DND-41 (cell line): ENCODE results near the gene ARID2.

Source experiments
- CTCF ChIP-seq: IDR thresholded peaks from 2 replicates; pipeline ENCODE4 v1.5.1; 2012; ENCODE audit warnings: borderline replicate concordance, low read length, moderate library complexity, mild to moderate bottlenecking; ENCODE audit not compliant: poor library complexity, severe bottlenecking; ENCODE audit errors: extremely low read depth
- EZH2 ChIP-seq: IDR thresholded peaks from 3 replicates; pipeline ENCODE4 v1.6.1; 2012; ENCODE audit warnings: borderline replicate concordance, low read depth, mild to moderate bottlenecking, moderate library complexity, low read length, inconsistent platforms; ENCODE audit not compliant: severe bottlenecking

DNA sequence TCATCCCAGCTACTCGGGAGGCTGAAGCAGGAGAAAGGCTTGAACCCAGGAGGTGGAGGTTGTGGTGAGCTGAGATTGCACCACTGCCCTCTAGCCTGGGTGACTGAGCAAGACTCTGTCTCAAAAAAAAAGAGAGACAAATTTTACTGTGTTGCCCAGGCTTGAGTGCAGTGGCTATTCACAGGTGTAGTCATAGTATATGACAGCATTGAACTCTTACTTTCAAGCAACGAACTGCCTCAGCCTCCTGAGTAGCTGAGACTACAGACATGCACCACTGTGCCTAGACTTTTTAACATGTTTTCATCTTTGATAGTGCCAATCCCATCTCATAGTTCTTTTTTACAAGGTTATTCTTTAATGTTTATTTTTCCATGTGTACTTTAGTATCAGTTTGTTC, 13.7 kb downstream of the ARID2 start:
- no peak for TF ChIP-seq EZH2
- TF ChIP-seq CTCF = no peak
